ACC112 (cell line): ENCODE data around the gene CCDC86.

Experiments used
- H2AFZ ChIP-seq: fragments of 200-600 bp; sonication (generic); one replicate; pipeline ENCODE4 v1.6.0; 2017; ENCODE audit warnings: antibody characterized with exemption, low read length; ENCODE audit not compliant: unreplicated experiment
- H3K27ac ChIP-seq: fragments of 200-600 bp; sonication (generic); 2 replicates; pipeline ENCODE4 v1.5.1; 2014; ENCODE audit warnings: low read depth, mild to moderate bottlenecking, antibody characterized with exemption, low read length, moderate library complexity
- H3K27me3 ChIP-seq: fragments of 200-600 bp; sonication (generic); 2 replicates; pipeline ENCODE4 v1.6.1; 2014; ENCODE audit warnings: mild to moderate bottlenecking, antibody characterized with exemption, low read length, moderate library complexity, mixed read lengths; ENCODE audit not compliant: insufficient read depth
- H3K36me3 ChIP-seq: fragments of 200-600 bp; sonication (generic); 2 replicates; pipeline ENCODE4 v1.6.1; 2016; ENCODE audit warnings: mild to moderate bottlenecking, antibody characterized with exemption, low read length, moderate library complexity, mixed read lengths; ENCODE audit not compliant: insufficient read depth
- H3K4me1 ChIP-seq: fragments of 200-600 bp; sonication (generic); one replicate; pipeline ENCODE4 v1.6.1; 2016; ENCODE audit warnings: low read length, mixed read lengths; ENCODE audit not compliant: insufficient read depth, unreplicated experiment, control insufficient read depth
- H3K4me3 ChIP-seq: fragments of 200-600 bp; sonication (generic); 2 replicates; pipeline ENCODE4 v1.5.1; 2014; ENCODE audit warnings: mild to moderate bottlenecking, low read depth, low read length
- H3K79me2 ChIP-seq: fragments of 200-600 bp; sonication (generic); one replicate; pipeline ENCODE4 v1.6.0; 2016; ENCODE audit warnings: low read length; ENCODE audit not compliant: control insufficient read depth, unreplicated experiment, insufficient read depth

CCDC86 gene

GRCh38 chr11:60863550-60864521 is 21.9 kb downstream of the CCDC86 start:
- no peak overlapping the region for H3K4me3 ChIP-seq
- no peaks in the 10 kb centered on the region for H3K27me3 ChIP-seq
- peaks cover under 1% of the 10 kb centered on the region for H3K4me1 ChIP-seq
- H3K27ac ChIP-seq: no peak overlapping the region
- H3K36me3 ChIP-seq: no peaks in the 10 kb centered on the region
- H2AFZ ChIP-seq: no peak overlapping the region
- H3K79me2 ChIP-seq: no peaks in the 10 kb centered on the region

- Histone ChIP-seq H3K79me2 (no peaks in the 10 kb centered on the region), H3K4me1 (no peaks in the 10 kb centered on the region), H3K36me3 (no peaks in the 10 kb centered on the region), H3K27ac (no peak overlapping the region), H2AFZ (no peak overlapping the region), H3K4me3 (no peak overlapping the region), H3K27me3 (no peaks in the 10 kb centered on the region)
Observed at GRCh38 chr11:60864856-60865513, 23.1 kb downstream of the CCDC86 start.

GRCh38 chr11:60866911-60867870 is 25.3 kb downstream of the CCDC86 start, which contains the start of gene ZP1:
ZP1 (plus strand) TSS chr11:60867542; CDS start chr11:60867562, 20 bp downstream.
- Histone ChIP-seq H2AFZ (no peak within 1 kb of the TSS), H3K27me3 (no peaks in the 10 kb centered on the region), H3K4me1 (peaks cover 9% of the 10 kb centered on the region), H3K4me3 (no peak within 1 kb of the TSS), H3K36me3 (no peaks in the 10 kb centered on the region), H3K27ac (no peak within 1 kb of the TSS), H3K79me2 (no peaks in the 10 kb centered on the region)

GRCh38 chr11:60867871-60868681 is 26.2 kb downstream of the CCDC86 start:
- Histone ChIP-seq H3K36me3 (no peaks in the 10 kb centered on the region), H3K4me1 (peaks cover 18% of the 10 kb centered on the region), H2AFZ (no peak overlapping the region), H3K4me3 (no peak overlapping the region), H3K27ac (no peak overlapping the region), H3K27me3 (no peaks in the 10 kb centered on the region), H3K79me2 (no peaks in the 10 kb centered on the region)

GRCh38 chr11:60868682-60869450 is 27.0 kb downstream of the CCDC86 start:
- no peaks in the 10 kb centered on the region for H3K36me3 ChIP-seq
- H3K27me3 ChIP-seq: no peaks in the 10 kb centered on the region
- H3K27ac ChIP-seq: no peak overlapping the region
- no peak overlapping the region for H3K4me3 ChIP-seq
- peaks cover 24% of the 10 kb centered on the region for H3K4me1 ChIP-seq
- no peak overlapping the region for H2AFZ ChIP-seq
- H3K79me2 ChIP-seq: no peaks in the 10 kb centered on the region

- no peak overlapping the region for H2AFZ ChIP-seq
- H3K27ac ChIP-seq: no peak overlapping the region
- no peaks in the 10 kb centered on the region for H3K27me3 ChIP-seq
- no peaks in the 10 kb centered on the region for H3K36me3 ChIP-seq
- H3K4me3 ChIP-seq: no peak overlapping the region
- H3K79me2 ChIP-seq: no peaks in the 10 kb centered on the region
- H3K4me1 ChIP-seq: peaks cover 24% of the 10 kb centered on the region
Observed at GRCh38 chr11:60869451-60869825, 27.5 kb downstream of the CCDC86 start.

GRCh38 chr11:60870276-60870675 is 28.4 kb downstream of the CCDC86 start:
- Histone ChIP-seq H3K79me2 (no peaks in the 10 kb centered on the region), H3K27me3 (no peaks in the 10 kb centered on the region), H3K36me3 (no peaks in the 10 kb centered on the region), H2AFZ (no peak overlapping the region), H3K4me1 (peaks cover 24% of the 10 kb centered on the region), H3K27ac (no peak overlapping the region), H3K4me3 (no peak overlapping the region)

GRCh38 chr11:60870733-60871377 is 28.9 kb downstream of the CCDC86 start:
- no peak overlapping the region for H3K4me3 ChIP-seq
- peaks cover 24% of the 10 kb centered on the region for H3K4me1 ChIP-seq
- H3K27me3 ChIP-seq: no peaks in the 10 kb centered on the region
- no peaks in the 10 kb centered on the region for H3K36me3 ChIP-seq
- H3K79me2 ChIP-seq: no peaks in the 10 kb centered on the region
- no peak overlapping the region for H2AFZ ChIP-seq
- no peak overlapping the region for H3K27ac ChIP-seq
